ENCODE results near the gene STK17A.

- no peak for TF ChIP-seq CTCF (IDR thresholded peaks at IDR 0.05; ENCODE audit: low read depth, low read length)
- TF ChIP-seq POLR2A (IDR thresholded peaks at IDR 0.05; ENCODE audit: extremely low read depth, insufficient read length) = no peak
Observed at GRCh38 chr7:43577485-43577951, 5.4 kb upstream of the STK17A start.

All from NB4 (cell line).